K562 (cell line): Measurements from ENCODE around the gene UBE2E3. TPM values are rescaled to one million over a fixed set of nuclear protein-coding genes. Genes with fewer than 3 reads are reported as not detected.

Experiments
- ARID2 ChIP-seq: fragments of 450-650 bp; IDR thresholded peaks from 2 replicates; pipeline ENCODE4 v1.6.1; 2017; ENCODE audit warnings: antibody characterized with exemption, mild to moderate bottlenecking
- CLOCK ChIP-seq: fragments of 250-450 bp; sonication (Bioruptor Pico); IDR thresholded peaks from 2 replicates; pipeline ENCODE4 v1.4.0; 2020; ENCODE audit warnings: mild to moderate bottlenecking, moderate library complexity, borderline replicate concordance
- HINFP ChIP-seq: fragments of 450-650 bp; conservative IDR thresholded peaks from 2 replicates; pipeline ENCODE4 v1.6.1; 2016; ENCODE audit warnings: missing genetic modification characterization, low read depth, mild to moderate bottlenecking, control low read depth, missing compliant biosample characterization
- MNT ChIP-seq, 2 experiments: fragments of 450-650 bp; conservative IDR thresholded peaks; 2 replicates each; pipeline ENCODE4 v1.6.1; 2017; ENCODE audit warnings: mild to moderate bottlenecking in 2 of 2, moderate library complexity in 2 of 2
- NBN ChIP-seq: fragments of 450-650 bp; IDR thresholded peaks from 2 replicates; pipeline ENCODE4 v1.6.1; 2016; ENCODE audit warnings: low read depth, mild to moderate bottlenecking
- NR1H2 ChIP-seq: sonication (generic); formaldehyde crosslinking; IDR thresholded peaks from 2 replicates; pipeline ENCODE4 v1.4.0; 2020; ENCODE audit warnings: mild to moderate bottlenecking, missing genetic modification reagents
- RUNX1 ChIP-seq: sonication (generic); IDR thresholded peaks from 2 replicates; pipeline ENCODE4 v1.6.1; 2016; ENCODE audit warnings: antibody characterized with exemption, low read depth
- SNRNP70 ChIP-seq: fragments of 200-400 bp; formaldehyde crosslinking; optimal IDR thresholded peaks from 2 replicates; pipeline ENCODE3; 2017; ENCODE audit warnings: low read depth, low read length
- SP2 ChIP-seq: IDR thresholded peaks from 2 replicates; pipeline ENCODE4 v1.6.1; 2011; ENCODE audit warnings: mild to moderate bottlenecking, low read depth, low read length, moderate library complexity; ENCODE audit not compliant: poor library complexity, severe bottlenecking; ENCODE audit errors: extremely low read depth
- SRF ChIP-seq, 2 experiments: fragments of 250-450, 450-650 bp in 1 of 2; sonication (Bioruptor Pico) in 1 of 2; sonication (generic) in 1 of 2; formaldehyde crosslinking; IDR thresholded peaks; 2 replicates each; pipeline versions ENCODE4 v1.5.0 to v1.5.1; 2020 to 2022; ENCODE audit warnings: mild to moderate bottlenecking in 1 of 2, missing genetic modification reagents in 1 of 2
- TARDBP ChIP-seq: fragments of 450-650 bp; IDR thresholded peaks from 2 replicates; pipeline ENCODE4 v1.6.1; 2016
- TBP ChIP-seq: optimal IDR thresholded peaks from 2 replicates; pipeline ENCODE3; 2011; ENCODE audit warnings: low read depth, low read length, improper control_type of control experiment
- ZBTB12 ChIP-seq: fragments of 250-450 bp; sonication (Bioruptor Pico); IDR thresholded peaks from 2 replicates; pipeline ENCODE4 v1.4.0; 2020
- polyA plus RNA-seq, 8 experiments: library from polyadenylated mRNA; depleted of rRNA in 4 of 8; stranded (reverse) in 5 of 8; unstranded in 3 of 8; fragments of >200 nt; fragmentation: Nextera tagmentation in 2 of 8; fragmentation: Illumina TruSeq in 1 of 8; extraction: Ambion mirVana in 2 of 8; extraction: Trizol in 1 of 8; gene quantifications; 2 replicates each; pipeline versions ENCODE4 v1.2.1 to v1.2.3, GENCODE V29; 2011 to 2014; ENCODE audit warnings: inconsistent platforms in 1 of 8, missing spikeins in 1 of 8
- total RNA-seq, 7 experiments: library from RNA; depleted of rRNA in 6 of 7; stranded (reverse); fragments of >200 nt in 6 of 7; fragmentation: Illumina TruSeq in 2 of 7; extraction: Trizol in 2 of 7; gene quantifications; 2 replicates each; pipeline versions ENCODE4 v1.2.1 to v1.2.3, GENCODE V29; 2011 to 2021; ENCODE audit warnings: low replicate concordance in 1 of 7
- TF ChIP-seq, protein P1 (sequence below): sonication (generic); formaldehyde crosslinking; IDR thresholded peaks from 2 replicates; pipeline ENCODE4 v1.8.0; 2022; ENCODE audit warnings: mild to moderate bottlenecking, missing genetic modification reagents
- TF ChIP-seq, protein P2 (sequence below): fragments of 250-450 bp; sonication (Bioruptor Pico); IDR thresholded peaks from 2 replicates; pipeline ENCODE4 v1.5.0; 2020; ENCODE audit warnings: mild to moderate bottlenecking

The UBE2E3 gene
- total and polyA plus RNA-seq, 9 of the 15 experiments (the other 6 are each of a cell fraction or from before 2014, with no cell fraction given): 58.2 to 173 (median 78.0) TPM

DNA sequence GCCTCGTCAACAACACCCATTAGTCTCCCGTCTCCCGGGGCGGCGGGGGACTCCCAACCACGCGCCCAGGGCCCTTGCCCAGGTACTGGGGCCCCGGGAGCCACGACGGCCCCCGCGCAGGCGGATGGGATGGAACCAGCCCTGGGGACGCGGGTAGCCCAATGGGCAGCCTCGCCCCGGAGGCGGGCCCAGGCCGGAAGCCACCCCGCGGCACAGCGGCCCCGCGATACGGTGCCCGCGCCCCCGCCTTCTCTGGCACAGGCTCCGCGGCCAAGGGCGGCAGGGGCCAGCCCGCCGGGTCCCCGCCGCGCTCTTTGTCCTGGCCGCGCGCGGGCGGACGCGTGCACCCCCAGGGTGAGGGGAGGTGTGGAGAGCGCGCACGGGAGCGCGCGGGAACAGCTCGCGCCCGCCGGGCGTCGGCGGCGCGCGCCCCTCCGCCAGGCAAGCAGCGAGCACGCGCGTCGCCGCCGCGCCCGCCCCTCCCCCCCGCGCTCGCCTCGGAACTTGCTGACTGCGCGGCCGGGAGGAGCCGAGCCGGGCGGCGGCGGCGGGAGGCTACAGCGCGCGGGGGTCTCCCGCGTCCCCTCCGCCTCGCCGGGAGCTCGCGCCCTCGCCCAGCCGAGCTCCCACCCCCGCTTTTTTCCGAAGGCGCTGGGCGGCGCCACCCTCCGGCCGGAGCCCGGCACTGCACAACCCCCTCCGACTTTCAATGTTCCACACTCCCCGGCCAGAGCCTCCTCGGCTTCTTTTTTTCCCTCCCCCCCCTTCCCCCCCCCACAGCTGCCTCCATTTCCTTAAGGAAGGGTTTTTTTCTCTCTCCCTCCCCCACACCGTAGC lies at the start of gene UBE2E3 (continued):
- TF ChIP-seq CLOCK (CRISPR knock-in tag): no peak
- TF ChIP-seq MNT (conservative IDR thresholded peaks at IDR 0.05): peak in 1 of 2 experiments; percentile 31; a peak in 1 of 4 replicates
- TF ChIP-seq ARID2: no peak
- TF ChIP-seq SRF (CRISPR knock-in tag; IDR thresholded peaks at IDR 0.05): no peak
- TF ChIP-seq HINFP (tag): no peak
- TF ChIP-seq RUNX1: no peak
- no peak for TF ChIP-seq SP2
- TF ChIP-seq, protein P1, sequence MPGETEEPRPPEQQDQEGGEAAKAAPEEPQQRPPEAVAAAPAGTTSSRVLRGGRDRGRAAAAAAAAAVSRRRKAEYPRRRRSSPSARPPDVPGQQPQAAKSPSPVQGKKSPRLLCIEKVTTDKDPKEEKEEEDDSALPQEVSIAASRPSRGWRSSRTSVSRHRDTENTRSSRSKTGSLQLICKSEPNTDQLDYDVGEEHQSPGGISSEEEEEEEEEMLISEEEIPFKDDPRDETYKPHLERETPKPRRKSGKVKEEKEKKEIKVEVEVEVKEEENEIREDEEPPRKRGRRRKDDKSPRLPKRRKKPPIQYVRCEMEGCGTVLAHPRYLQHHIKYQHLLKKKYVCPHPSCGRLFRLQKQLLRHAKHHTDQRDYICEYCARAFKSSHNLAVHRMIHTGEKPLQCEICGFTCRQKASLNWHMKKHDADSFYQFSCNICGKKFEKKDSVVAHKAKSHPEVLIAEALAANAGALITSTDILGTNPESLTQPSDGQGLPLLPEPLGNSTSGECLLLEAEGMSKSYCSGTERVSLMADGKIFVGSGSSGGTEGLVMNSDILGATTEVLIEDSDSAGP: no peak
- TF ChIP-seq TARDBP: peak; percentile 31; the same call in 1 of the 2 replicates
- TF ChIP-seq SNRNP70: no peak
- no peak for TF ChIP-seq ZBTB12
- TF ChIP-seq NR1H2 (CRISPR knock-in tag): no peak
- TF ChIP-seq, protein P2, sequence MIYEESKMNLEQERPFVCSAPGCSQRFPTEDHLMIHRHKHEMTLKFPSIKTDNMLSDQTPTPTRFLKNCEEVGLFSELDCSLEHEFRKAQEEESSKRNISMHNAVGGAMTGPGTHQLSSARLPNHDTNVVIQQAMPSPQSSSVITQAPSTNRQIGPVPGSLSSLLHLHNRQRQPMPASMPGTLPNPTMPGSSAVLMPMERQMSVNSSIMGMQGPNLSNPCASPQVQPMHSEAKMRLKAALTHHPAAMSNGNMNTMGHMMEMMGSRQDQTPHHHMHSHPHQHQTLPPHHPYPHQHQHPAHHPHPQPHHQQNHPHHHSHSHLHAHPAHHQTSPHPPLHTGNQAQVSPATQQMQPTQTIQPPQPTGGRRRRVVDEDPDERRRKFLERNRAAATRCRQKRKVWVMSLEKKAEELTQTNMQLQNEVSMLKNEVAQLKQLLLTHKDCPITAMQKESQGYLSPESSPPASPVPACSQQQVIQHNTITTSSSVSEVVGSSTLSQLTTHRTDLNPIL (CRISPR knock-in tag): no peak
- peak; percentile 28 for TF ChIP-seq TBP
- TF ChIP-seq NBN: no peak
